Gastrocnemius medialis (tissue), 4 donors: Measurements from ENCODE around the gene KATNAL2.

ENCODE experiments used
- CTCF ChIP-seq, 5 experiments: fragments of 450-650 bp in 3 of 5; fragments of 200-600 bp in 2 of 5; sonication (generic) in 2 of 5; IDR thresholded peaks in 4 of 5; conservative IDR thresholded peaks in 1 of 5; 1 replicate in 4 of 5; 2 replicates in 1 of 5; pipeline ENCODE4 v1.5.1; 2016 to 2019; ENCODE audit warnings: antibody characterized with exemption in 5 of 5, mild to moderate bottlenecking in 3 of 5, moderate library complexity in 3 of 5
- POLR2A ChIP-seq, 2 donors: fragments of 450-650 bp; IDR thresholded peaks; one replicate each; pipeline ENCODE4 v1.6.1; 2017; ENCODE audit warnings: antibody characterized with exemption in 2 of 2, mild to moderate bottlenecking in 2 of 2, moderate library complexity in 2 of 2

- TF ChIP-seq POLR2A (IDR thresholded peaks at IDR 0.05): no peak
- TF ChIP-seq CTCF (IDR thresholded peaks at IDR 0.05 in 4 of 5, conservative IDR thresholded peaks at IDR 0.05 in 1 of 5): no peak
Measured at GRCh38 chr18:46910856-46911255, 6.5 kb upstream of the KATNAL2 start.
